Stimulated activated CD8-positive, alpha-beta memory T cell treated with anti-CD3 and anti-CD28 coated beads, Interleukin-4, amount 100 ng/mL, for 48 hours (primary cell): Measurements from ENCODE around the gene LRCH1.
"Not testable (repeated sequence)": the region's sequence is repeated elsewhere in the genome, so short reads cannot be mapped to it uniquely, and the experiment has no call there.

ENCODE experiments used
- DNase-seq: peaks from one replicate; pipeline ENCODE4 v3.0.0-alpha.2; 2020

LRCH1 gene

GRCh38 chr13:46721054-46721453 lies 168.1 kb downstream of the LRCH1 start:
- DNase-seq = peak; percentile 50

- DNase-seq = no peak
Observed at GRCh38 chr13:46726347-46726746, 173.4 kb downstream of the LRCH1 start.

- DNase-seq = peak; percentile 46
Observed at GRCh38 chr13:46728777-46729176, 175.8 kb downstream of the LRCH1 start.

GRCh38 chr13:46731535-46731934 lies 178.6 kb downstream of the LRCH1 start:
- no peak for DNase-seq

GRCh38 chr13:46735425-46735824 lies 182.5 kb downstream of the LRCH1 start:
- no peak for DNase-seq

- DNase-seq = no peak
Observed at GRCh38 chr13:46736541-46737310, 183.8 kb downstream of the LRCH1 start.

- no peak for DNase-seq
Observed at GRCh38 chr13:46738055-46738454, 185.1 kb downstream of the LRCH1 start.

GRCh38 chr13:46738766-46739165 lies 185.8 kb downstream of the LRCH1 start:
- no peak for DNase-seq

- DNase-seq = no peak
Observed at GRCh38 chr13:46739447-46740098, 186.6 kb downstream of the LRCH1 start.

GRCh38 chr13:46743191-46743590 lies 190.2 kb downstream of the LRCH1 start:
- DNase-seq = no peak

GRCh38 chr13:46745062-46745461 lies 192.1 kb downstream of the LRCH1 start:
- DNase-seq = no peak

GRCh38 chr13:46745706-46746105 lies 192.7 kb downstream of the LRCH1 start:
- no peak for DNase-seq

- no peak for DNase-seq
Observed at GRCh38 chr13:46747031-46747820, 194.3 kb downstream of the LRCH1 start.

GRCh38 chr13:46748300-46748699 lies 195.3 kb downstream of the LRCH1 start:
- DNase-seq = no peak

- no peak for DNase-seq
Observed at GRCh38 chr13:46749951-46750350, 197.0 kb downstream of the LRCH1 start.

- DNase-seq = peak; percentile 71
Observed at GRCh38 chr13:46751811-46752635, 199.1 kb downstream of the LRCH1 start.

- DNase-seq = no peak
Observed at GRCh38 chr13:46753137-46753536, 200.2 kb downstream of the LRCH1 start.

- DNase-seq = no peak
Observed at GRCh38 chr13:46753917-46754316, 200.9 kb downstream of the LRCH1 start.

GRCh38 chr13:46754812-46755211 lies 201.8 kb downstream of the LRCH1 start:
- DNase-seq = no peak

- not testable (repeated sequence) for DNase-seq
Observed at GRCh38 chr13:46755508-46755907, 202.5 kb downstream of the LRCH1 start.

GRCh38 chr13:46756977-46757376 lies 204.0 kb downstream of the LRCH1 start:
- DNase-seq = no peak

- DNase-seq = no peak
Observed at GRCh38 chr13:46757640-46758039, 204.7 kb downstream of the LRCH1 start.

GRCh38 chr13:46759846-46760245 lies 206.9 kb downstream of the LRCH1 start:
- no peak for DNase-seq
